Measurements from ENCODE around the gene FAM161A. TPM values are rescaled to one million over a fixed set of nuclear protein-coding genes. Genes with fewer than 3 reads are reported as not detected.

The FAM161A gene
- total and polyA plus RNA-seq, 2 experiments from 2014 or later: 16.2 to 27.4 TPM

- TF ChIP-seq ZNF462 (CRISPR knock-in tag; IDR thresholded peaks at IDR 0.05) (no peak), EZH2phosphoT487 (IDR thresholded peaks at IDR 0.05; ENCODE audit: unreplicated experiment) (no peak), REST (IDR thresholded peaks at IDR 0.05; ENCODE audit: unreplicated experiment) (no peak), JUNB (IDR thresholded peaks at IDR 0.05; ENCODE audit: unreplicated experiment) (no peak)
Measured at GRCh38 chr2:61832183-61832841, 21.5 kb downstream of the FAM161A start (continued).

GRCh38 chr2:61822255-61822654, 31.6 kb downstream of the FAM161A start:
- H3K4me3 ChIP-seq: no peak overlapping the region
- no peaks in the 10 kb centered on the region for H3K27me3 ChIP-seq (ENCODE audit: insufficient read depth)
- H3F3A ChIP-seq (replicated peaks; ENCODE audit: low read depth): no peaks in the 10 kb centered on the region
- H3K27me3 Mint-ChIP-seq (ENCODE audit: insufficient read depth, low read depth, poor library complexity): no peaks in the 10 kb centered on the region
- no peaks in the 10 kb centered on the region for H4K20me1 ChIP-seq (replicated peaks; ENCODE audit: insufficient read depth)
- peaks cover 3% of the 10 kb centered on the region; the same call in 1 of the 3 replicates for H3K36me3 Mint-ChIP-seq (ENCODE audit: low read depth)
- H3K4me3 Mint-ChIP-seq: no peak overlapping the region
- ATAC-seq: no peak
- no peaks in the 10 kb centered on the region for H3K79me2 ChIP-seq (replicated peaks; ENCODE audit: insufficient read depth)
- no peaks in the 10 kb centered on the region for H3K4me1 ChIP-seq (ENCODE audit: insufficient read depth)
- no peaks in the 10 kb centered on the region for H3K9me3 Mint-ChIP-seq
- TF ChIP-seq EZH2 (IDR thresholded peaks at IDR 0.05; ENCODE audit: low read depth, unreplicated experiment): no peak
- TF ChIP-seq ZNF331 (CRISPR knock-in tag; IDR thresholded peaks at IDR 0.05; ENCODE audit: low read depth): no peak
- H2AFZ ChIP-seq: no peak overlapping the region
- no peak for DNase-seq (ENCODE audit: low spot score)
- no peaks in the 10 kb centered on the region for H3K36me3 ChIP-seq (ENCODE audit: insufficient read depth)
- no peak overlapping the region for H3K4me2 ChIP-seq
- H3K9me2 ChIP-seq (ENCODE audit: insufficient read depth): no peaks in the 10 kb centered on the region
- H3K27ac ChIP-seq (ENCODE audit: low read depth): no peak overlapping the region
- no peaks in the 10 kb centered on the region for H3K4me1 Mint-ChIP-seq
- H3K27ac Mint-ChIP-seq: no peak overlapping the region
